CD4-positive, alpha-beta T cell treated with Interleukin-6 at 100 ng/mL for 8 hours (primary cell): ENCODE data around the gene OR13D1.
"Not testable (repeated sequence)": the region's sequence is repeated elsewhere in the genome, so short reads cannot be mapped to it uniquely, and the experiment has no call there.

Experiments used
- DNase-seq: peaks from one replicate; pipeline ENCODE4 v3.0.0-alpha.2; 2020; ENCODE audit warnings: mixed read lengths, low spot score

Gene OR13D1, protein sequence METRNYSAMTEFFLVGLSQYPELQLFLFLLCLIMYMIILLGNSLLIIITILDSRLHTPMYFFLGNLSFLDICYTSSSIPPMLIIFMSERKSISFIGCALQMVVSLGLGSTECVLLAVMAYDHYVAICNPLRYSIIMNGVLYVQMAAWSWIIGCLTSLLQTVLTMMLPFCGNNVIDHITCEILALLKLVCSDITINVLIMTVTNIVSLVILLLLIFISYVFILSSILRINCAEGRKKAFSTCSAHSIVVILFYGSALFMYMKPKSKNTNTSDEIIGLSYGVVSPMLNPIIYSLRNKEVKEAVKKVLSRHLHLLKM

DNA sequence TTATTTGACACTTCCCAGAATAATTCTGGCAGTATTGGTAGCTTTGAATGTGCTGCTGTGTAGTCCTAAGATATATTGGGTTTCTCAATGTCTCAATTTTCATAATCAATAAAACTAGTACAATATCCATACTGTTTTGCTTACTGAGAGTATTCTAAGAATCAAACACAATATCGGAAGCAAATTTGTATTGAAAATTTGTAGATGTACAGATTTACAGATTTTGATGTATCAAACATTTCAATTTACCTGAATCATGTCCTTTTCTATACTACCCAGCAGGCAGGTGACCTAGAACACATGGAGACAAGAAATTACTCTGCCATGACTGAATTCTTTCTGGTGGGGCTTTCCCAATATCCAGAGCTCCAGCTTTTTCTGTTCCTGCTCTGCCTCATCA lies at the start of gene OR13D1:
OR13D1 (plus strand) TSS at position 301 of the 400 bp plus-strand sequence; CDS start at position 301, 0 bp downstream.
- no peak for DNase-seq

DNA sequence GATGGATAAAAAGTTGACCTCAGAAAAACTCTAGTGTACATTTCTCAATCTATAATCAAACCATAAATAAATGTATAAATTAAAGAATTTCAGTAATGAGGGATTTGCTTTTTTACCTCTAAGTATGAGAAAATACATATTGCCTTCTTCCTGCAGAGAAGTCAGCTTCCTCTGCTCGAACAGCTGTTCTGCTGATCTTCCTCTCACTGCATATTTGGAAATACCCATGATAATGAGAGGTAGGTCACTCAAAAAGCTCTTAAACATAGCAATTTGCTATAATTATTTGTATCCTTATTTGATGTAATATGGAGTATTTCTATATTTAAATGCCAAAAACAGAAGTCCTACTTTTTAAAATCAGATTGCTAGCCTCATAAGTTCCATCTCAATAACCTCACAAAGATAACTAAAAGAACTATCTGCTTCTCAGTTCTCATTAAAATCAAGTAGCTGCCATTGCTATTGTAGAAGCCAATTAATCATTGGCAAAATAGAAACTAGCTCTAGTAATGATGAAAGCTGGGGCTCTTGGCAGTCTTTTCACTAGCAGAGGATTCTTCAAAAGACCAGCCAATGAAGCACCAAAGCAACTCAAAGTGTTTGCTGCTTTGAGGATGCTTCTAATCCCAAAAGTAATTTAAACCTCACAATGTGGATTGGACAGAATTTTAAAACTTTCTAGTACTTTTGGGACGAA lies 35.7 kb upstream of the OR13D1 start:
- DNase-seq = no peak

DNA sequence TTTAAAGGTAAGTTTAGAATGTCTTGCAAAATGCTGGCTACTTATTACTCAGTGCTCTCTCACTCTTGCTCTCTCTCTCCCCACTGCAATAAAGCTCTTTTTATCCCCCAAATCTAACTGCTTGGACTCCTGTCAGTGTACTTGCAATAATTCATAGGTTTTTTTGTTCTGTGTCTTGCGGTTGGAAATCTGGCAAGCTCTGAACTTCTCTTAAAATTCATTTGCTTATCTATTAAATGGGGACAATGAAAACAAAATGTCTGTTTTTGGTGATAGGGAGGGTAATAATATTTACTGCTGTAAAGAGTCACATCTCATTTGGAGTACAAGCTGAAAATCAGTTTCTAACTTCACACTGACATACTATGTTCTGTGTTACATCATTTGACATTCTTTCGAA lies 18.7 kb upstream of the OR13D1 start:
- no peak for DNase-seq

DNA sequence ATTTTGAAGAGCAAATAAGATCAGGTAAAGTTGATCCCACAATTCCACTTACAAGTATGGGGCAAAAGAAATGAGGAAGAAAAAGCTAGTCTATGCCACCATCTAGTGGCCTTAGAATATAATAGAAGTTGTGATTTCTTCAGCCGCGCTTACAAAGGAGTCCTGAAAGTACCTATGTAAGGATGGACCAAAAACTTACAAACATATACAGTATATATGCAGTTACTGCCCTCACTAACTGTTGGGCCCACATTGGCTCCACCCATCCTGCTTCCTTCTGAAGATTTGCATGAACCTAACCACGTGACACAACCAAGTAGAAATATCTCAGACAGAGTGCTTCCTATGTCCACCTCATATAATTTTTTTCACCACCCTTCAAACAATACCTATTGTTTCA lies 11.7 kb upstream of the OR13D1 start:
- no peak for DNase-seq

DNA sequence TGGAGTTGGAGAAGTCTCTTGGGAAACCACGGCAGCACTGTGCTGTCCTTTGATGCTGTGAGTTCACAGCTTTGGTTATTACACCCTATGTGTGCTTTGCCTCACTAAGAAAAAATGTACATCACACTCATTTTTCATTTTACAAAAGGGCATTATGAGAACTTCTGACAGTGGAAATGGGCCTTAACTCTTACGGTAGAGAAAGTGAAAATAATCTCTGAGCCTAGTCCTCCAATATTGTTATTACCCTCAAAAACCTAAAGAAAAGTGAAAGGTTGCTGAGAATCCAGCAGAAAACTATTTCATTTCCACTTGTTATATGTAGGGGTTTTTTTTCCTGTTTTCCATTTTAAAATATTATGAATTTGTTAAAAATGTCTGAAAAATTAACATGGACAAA lies 8.2 kb upstream of the OR13D1 start:
- DNase-seq = no peak

DNA sequence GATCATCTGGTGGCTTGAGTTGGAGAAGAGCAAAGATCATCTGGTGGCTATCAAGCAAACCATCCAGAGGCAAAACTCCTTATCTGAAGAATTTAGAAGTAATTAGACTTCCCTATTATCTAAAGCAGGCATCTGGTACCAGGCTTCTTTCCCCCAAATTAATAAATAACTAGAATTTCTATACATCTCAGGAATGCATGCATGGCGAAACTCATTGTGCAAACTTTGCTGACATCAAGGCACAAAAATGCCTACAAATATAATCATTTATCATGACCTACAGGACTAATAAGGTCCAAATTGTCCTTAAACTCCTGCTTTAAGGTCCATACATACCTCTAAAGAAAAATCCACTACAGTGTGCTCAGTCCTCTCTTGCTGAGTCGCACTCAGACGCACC lies 6.0 kb downstream of the OR13D1 start:
- DNase-seq = no peak

DNA sequence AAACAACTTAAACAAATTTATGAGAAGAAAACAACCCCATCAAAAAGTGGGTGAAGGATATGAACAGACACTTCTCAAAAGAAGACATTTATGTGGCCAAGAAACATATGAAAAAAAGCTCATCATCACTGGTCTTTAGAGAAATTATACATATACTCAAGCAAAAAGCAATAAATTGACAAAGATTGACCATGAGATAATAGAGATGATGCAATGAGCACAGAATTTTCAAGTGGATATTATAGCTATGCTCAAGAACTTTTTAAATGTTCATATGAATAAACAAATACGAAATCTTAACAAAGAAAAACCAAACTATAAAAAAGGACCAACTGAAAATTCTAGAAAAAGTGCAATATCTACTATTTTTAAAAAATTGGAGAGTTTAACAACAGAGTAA lies 14.4 kb downstream of the OR13D1 start:
- DNase-seq = not testable (repeated sequence)

DNA sequence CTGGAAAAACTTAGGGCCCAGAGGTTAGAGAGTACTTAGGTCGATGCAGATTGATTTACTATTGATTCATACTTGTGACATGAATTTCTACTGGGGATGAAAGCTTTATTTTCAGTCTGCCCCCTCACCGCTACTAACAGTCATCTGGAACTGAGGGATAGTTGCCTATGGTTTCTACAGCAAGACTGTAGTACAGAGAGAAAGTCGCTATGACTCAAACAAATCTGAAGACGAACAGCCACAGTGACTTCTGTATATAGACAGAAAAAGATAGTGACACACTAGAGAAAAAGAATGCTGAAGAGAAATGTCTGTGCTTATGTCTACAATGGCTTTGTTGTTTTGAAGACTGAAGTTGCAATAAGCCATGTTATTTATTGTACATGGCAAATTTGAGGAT lies 17.3 kb downstream of the OR13D1 start:
- DNase-seq = no peak

DNA sequence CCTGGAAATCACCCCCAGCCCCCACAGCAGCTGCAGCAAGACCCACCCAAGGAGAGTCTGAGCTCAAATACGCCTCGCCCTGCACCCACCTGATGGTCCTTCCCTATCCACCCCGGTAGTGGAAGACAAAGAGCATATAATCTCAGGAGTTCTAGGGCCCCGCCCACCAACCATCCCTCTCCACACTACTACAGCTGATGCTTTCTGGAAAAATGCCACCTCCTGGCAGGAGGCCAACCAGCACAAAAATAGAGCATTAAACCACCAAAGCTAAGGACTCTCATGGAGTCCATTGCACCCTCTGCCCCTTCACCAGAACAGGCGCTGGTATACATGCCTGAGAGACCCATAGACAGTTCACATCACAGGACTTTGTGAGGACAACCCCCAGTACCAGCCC lies 30.7 kb downstream of the OR13D1 start:
- DNase-seq = no peak

DNA sequence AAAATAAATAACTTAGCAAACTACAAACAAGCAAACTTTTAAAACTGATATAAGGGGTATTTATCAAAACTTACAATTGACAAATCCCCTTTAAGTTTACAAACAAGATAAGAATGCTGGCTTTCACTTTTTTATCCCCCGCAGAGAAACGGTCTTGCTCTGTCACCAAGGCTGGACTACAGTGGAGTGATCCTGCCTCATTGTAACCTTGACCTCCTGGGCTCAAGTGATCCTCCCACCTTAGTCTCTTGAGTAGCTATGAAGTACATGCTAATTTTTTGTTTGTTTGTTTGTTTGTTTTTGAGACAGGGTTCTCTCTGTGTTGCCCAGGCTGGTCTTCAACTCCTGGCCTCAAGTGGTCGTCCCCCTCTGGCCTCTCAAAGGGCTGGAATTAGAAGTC lies 44.1 kb downstream of the OR13D1 start:
- no peak for DNase-seq

DNA sequence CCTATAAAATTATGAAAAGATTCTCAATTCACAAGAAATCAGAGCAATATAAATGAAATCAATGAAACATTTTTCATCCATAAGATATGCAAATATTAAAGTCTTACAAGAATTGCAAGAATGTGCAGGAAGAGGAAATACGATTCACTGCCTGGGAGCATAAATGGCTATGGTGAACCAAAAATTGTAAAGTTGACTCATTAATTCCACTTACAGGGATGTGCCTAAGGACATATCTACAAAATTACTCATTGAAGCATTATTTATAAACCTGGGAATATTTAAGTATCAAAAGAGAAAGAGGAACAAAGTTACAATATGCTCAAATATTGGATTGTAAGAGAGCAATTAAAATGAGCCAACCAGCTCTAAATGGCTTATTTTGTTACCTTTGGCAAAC lies 46.3 kb downstream of the OR13D1 start:
- no peak for DNase-seq

DNA sequence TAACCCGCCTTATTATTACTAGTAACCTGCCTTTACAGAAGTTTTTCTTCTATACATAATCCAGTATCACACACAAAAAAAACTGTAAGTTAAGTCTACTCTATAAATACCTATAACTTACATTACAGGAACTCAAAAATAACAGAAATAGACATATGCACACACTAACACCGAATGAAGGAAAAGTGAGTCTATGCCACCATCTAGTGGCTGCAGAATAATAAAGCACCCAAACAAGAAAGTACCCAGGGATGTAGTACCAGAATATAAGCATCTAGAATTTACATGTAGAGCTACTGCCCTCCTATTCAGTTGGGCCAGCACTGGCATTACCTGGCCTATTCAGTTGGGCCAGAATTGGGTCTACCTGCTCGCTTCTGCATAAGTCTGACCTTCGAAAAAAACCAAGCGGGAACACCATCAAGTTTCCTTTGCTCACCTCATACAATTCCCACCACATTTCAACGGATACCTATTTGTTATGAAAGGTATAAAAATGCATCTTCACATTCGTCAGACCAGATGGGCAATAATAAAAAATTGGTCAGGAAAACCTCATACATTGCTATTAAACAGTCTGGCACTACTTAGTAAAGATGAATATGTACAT lies 49.2 kb downstream of the OR13D1 start:
- DNase-seq = peak; percentile 56
